ENCODE data around the gene PFDN2. TPM values are rescaled to one million over a fixed set of nuclear protein-coding genes. Genes with fewer than 3 reads are reported as not detected.

PFDN2 gene
- total and polyA plus RNA-seq, 10 donors: 14.9 to 140 (median 42.5) TPM

- Histone ChIP-seq H3K4me3 (no peak overlapping the region), H3K27me3 (replicated peaks in 1 of 7) (no peaks in the 10 kb centered on the region), H3K27ac (no peak overlapping the region), H3K9me3 (no peaks in the 10 kb centered on the region), H3K4me1 (peaks cover 53 to 90% (median 83%) of the 10 kb centered on the region in 6 donors), H3K36me3 (peaks cover 0 to 24% (median 1%) of the 10 kb centered on the region in 6 donors)
- intact Hi-C loops (cut with DNase I; ENCODE audit: low total_unique reads): no loop called here
- 83 to 94% (median 89%) methylated on average over 12 of the region's 12 CpGs for WGBS, 5 donors
- no peak for DNase-seq
- TF ChIP-seq POLR2AphosphoS5 (IDR thresholded peaks at IDR 0.05) (no peak), POLR2A (IDR thresholded peaks at IDR 0.05) (no peak), CTCF (IDR thresholded peaks at IDR 0.05 in 8 of 11, conservative IDR thresholded peaks at IDR 0.05 in 3 of 11) (no peak)
Measured at GRCh38 chr1:161115132-161115711, 2.6 kb downstream of the PFDN2 start.

GRCh38 chr1:161114556-161114955, 3.3 kb downstream of the PFDN2 start:
- no peak for DNase-seq
- no peak overlapping the region for H3K4me3 ChIP-seq
- peaks cover 50 to 84% (median 77%) of the 10 kb centered on the region in 6 donors for H3K4me1 ChIP-seq
- intact Hi-C loops (cut with DNase I; ENCODE audit: low total_unique reads): no loop called here
- H3K36me3 ChIP-seq: peaks cover 0 to 24% (median 2%) of the 10 kb centered on the region in 6 donors
- no peak overlapping the region for H3K27ac ChIP-seq
- no peaks in the 10 kb centered on the region for H3K27me3 ChIP-seq (replicated peaks in 1 of 7)
- no peaks in the 10 kb centered on the region for H3K9me3 ChIP-seq
- 61 to 81% (median 76%) methylated on average over 2 of the region's 2 CpGs for WGBS, 5 donors
- TF ChIP-seq CTCF (IDR thresholded peaks at IDR 0.05 in 8 of 11, conservative IDR thresholded peaks at IDR 0.05 in 3 of 11): no peak
- no peak for TF ChIP-seq POLR2AphosphoS5 (IDR thresholded peaks at IDR 0.05)

GRCh38 chr1:161113915-161114314, 3.9 kb downstream of the PFDN2 start:
- no peak overlapping the region for H3K27ac ChIP-seq
- no peak for DNase-seq
- H3K27me3 ChIP-seq (replicated peaks in 1 of 7): no peaks in the 10 kb centered on the region
- 34 to 56% (median 45%) methylated on average over 1 of the region's 1 CpG for WGBS, 5 donors
- intact Hi-C loops (cut with DNase I; ENCODE audit: low total_unique reads): no loop called here
- TF ChIP-seq CTCF (IDR thresholded peaks at IDR 0.05 in 8 of 11, conservative IDR thresholded peaks at IDR 0.05 in 3 of 11) (no peak), POLR2AphosphoS5 (IDR thresholded peaks at IDR 0.05) (no peak), POLR2A (IDR thresholded peaks at IDR 0.05) (no peak)
- peaks cover 44 to 77% (median 70%) of the 10 kb centered on the region in 6 donors for H3K4me1 ChIP-seq
- no peak overlapping the region for H3K4me3 ChIP-seq
- H3K9me3 ChIP-seq: no peaks in the 10 kb centered on the region
- peaks cover 0 to 28% (median 2%) of the 10 kb centered on the region in 6 donors for H3K36me3 ChIP-seq

GRCh38 chr1:161111527-161111926, 6.3 kb downstream of the PFDN2 start:
- Histone ChIP-seq H3K4me1 (peaks cover 32 to 69% (median 54%) of the 10 kb centered on the region in 6 donors), H3K27ac (no peak overlapping the region), H3K27me3 (replicated peaks in 1 of 7) (no peaks in the 10 kb centered on the region), H3K4me3 (no peak overlapping the region), H3K9me3 (no peaks in the 10 kb centered on the region), H3K36me3 (peaks cover 0 to 36% (median 2%) of the 10 kb centered on the region in 6 donors)
- no peak for TF ChIP-seq POLR2A (IDR thresholded peaks at IDR 0.05)
- TF ChIP-seq POLR2AphosphoS5 (IDR thresholded peaks at IDR 0.05): no peak
- no peak for TF ChIP-seq CTCF (IDR thresholded peaks at IDR 0.05 in 8 of 11, conservative IDR thresholded peaks at IDR 0.05 in 3 of 11)
- WGBS, 5 donors: 22 to 78% (median 43%) methylated on average over 2 of the region's 2 CpGs
- DNase-seq: no peak
- intact Hi-C loops (cut with DNase I; ENCODE audit: low total_unique reads): no loop called here
